Measurements from ENCODE around the gene NCK2.
"Not testable (repeated sequence)": the region's sequence is repeated elsewhere in the genome, so short reads cannot be mapped to it uniquely, and the experiment has no call there.

Gene NCK2

GRCh38 chr2:105756865-105757264 is 12.2 kb downstream of the NCK2 start:
- DNase-seq = not testable (repeated sequence)

- no peak for DNase-seq
Measured at GRCh38 chr2:105757433-105757832, 12.7 kb downstream of the NCK2 start.

GRCh38 chr2:105760191-105760590 is 15.5 kb downstream of the NCK2 start:
- no peak for DNase-seq

- no peak for DNase-seq
Measured at GRCh38 chr2:105760639-105761337, 16.1 kb downstream of the NCK2 start.

GRCh38 chr2:105761931-105762515 is 17.3 kb downstream of the NCK2 start:
- DNase-seq = no peak

GRCh38 chr2:105763076-105763475 is 18.4 kb downstream of the NCK2 start:
- no peak for DNase-seq

- no peak for DNase-seq
Measured at GRCh38 chr2:105764059-105764458, 19.3 kb downstream of the NCK2 start.

GRCh38 chr2:105765415-105766299 is 20.9 kb downstream of the NCK2 start:
- DNase-seq = no peak

- no peak for DNase-seq
Measured at GRCh38 chr2:105766300-105766866, 21.7 kb downstream of the NCK2 start.

GRCh38 chr2:105768176-105768575 is 23.5 kb downstream of the NCK2 start:
- DNase-seq = no peak

GRCh38 chr2:105768961-105769452 is 24.3 kb downstream of the NCK2 start:
- DNase-seq = no peak

- DNase-seq = no peak
Measured at GRCh38 chr2:105769504-105769903, 24.8 kb downstream of the NCK2 start.

GRCh38 chr2:105770149-105770548 is 25.4 kb downstream of the NCK2 start:
- no peak for DNase-seq

- DNase-seq = not testable (repeated sequence)
Measured at GRCh38 chr2:105771291-105771690, 26.6 kb downstream of the NCK2 start.

GRCh38 chr2:105771836-105772235 is 27.1 kb downstream of the NCK2 start:
- DNase-seq = no peak

- DNase-seq = no peak
Measured at GRCh38 chr2:105772362-105772761, 27.6 kb downstream of the NCK2 start.

GRCh38 chr2:105773568-105773967 is 28.9 kb downstream of the NCK2 start:
- no peak for DNase-seq

- no peak for DNase-seq
Measured at GRCh38 chr2:105774781-105775337, 30.1 kb downstream of the NCK2 start.

- no peak for DNase-seq
Measured at GRCh38 chr2:105775809-105776559, 31.3 kb downstream of the NCK2 start.

- DNase-seq = no peak
Measured at GRCh38 chr2:105776560-105776928, 31.8 kb downstream of the NCK2 start.

GRCh38 chr2:105777031-105777482 is 32.3 kb downstream of the NCK2 start:
- DNase-seq = no peak

GRCh38 chr2:105777506-105778055 is 32.9 kb downstream of the NCK2 start:
- no peak for DNase-seq

Data from inflammatory macrophage treated with lipopolysaccharide for 4 hours (primary cell).